T-helper 9 cell (primary cell): ENCODE results near the gene TRPM3.
"Not testable (repeated sequence)": the region's sequence is repeated elsewhere in the genome, so short reads cannot be mapped to it uniquely, and the experiment has no call there.

Source experiments
- DNase-seq: peaks from one replicate; pipeline ENCODE4 v3.0.0-alpha.2; 2020

TRPM3 gene

DNA sequence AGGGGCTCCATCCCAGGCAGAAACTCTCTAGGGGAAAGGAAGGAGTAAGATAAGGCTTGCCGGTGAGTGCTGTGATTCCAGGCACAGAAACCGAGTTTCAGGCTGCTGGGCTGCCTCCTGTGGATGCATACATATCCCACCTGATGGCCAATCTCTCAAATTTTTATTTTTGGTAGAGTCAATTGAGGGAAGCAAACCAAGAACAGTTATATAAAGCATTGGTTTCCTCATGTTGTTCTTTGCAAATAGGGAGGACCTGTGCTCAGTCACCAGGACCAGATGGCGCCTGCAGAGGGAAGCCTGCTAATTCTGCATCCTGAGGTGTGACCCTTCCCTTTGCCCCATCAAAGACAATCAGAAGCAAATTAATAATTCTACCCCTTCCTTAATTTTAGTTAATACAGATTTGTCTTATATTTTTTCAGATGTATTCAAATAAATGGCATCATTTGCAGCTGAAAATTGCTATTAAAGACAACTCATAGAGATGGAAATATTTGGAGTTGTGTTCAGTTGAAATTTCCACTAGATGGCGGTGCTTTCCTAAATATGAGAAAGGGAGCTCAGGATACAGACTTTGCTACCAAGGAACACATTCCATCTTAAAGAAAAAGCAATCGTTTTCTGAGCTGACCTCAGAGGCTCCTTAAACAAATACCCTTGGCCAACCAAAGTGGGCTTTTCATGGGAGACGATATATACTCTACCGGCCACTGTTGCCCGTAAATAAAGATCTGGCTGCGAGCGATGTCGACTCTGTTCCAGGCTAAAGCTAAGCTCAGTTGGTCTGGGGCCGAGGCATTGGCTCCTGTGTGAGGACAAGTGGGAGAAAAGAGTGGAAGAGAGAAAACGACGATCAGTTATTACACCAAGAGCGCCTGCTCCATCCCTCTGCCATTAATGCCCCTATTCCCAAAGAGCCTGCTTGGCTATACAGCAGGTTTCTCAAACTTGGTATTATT lies 481.3 kb downstream of the TRPM3 start:
- DNase-seq = no peak

DNA sequence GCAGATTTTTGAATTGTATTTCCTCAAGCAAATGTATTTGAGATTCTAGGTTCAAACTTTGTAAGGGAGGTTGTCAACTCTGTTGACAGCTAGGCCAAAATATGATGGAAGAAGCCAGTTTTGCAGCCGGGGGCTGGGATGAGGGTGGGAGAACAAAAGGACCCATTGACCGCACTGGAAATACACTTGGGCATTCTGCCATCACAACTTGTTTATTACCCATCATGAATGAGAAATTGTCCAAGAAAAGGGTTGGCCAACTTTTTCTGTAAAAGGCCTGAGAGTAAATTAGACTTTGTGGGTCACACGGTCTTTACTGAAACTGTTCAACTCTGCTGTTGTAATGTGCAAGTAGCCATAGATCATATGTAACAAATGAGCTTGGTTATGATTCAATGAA lies 485.6 kb downstream of the TRPM3 start:
- no peak for DNase-seq

DNA sequence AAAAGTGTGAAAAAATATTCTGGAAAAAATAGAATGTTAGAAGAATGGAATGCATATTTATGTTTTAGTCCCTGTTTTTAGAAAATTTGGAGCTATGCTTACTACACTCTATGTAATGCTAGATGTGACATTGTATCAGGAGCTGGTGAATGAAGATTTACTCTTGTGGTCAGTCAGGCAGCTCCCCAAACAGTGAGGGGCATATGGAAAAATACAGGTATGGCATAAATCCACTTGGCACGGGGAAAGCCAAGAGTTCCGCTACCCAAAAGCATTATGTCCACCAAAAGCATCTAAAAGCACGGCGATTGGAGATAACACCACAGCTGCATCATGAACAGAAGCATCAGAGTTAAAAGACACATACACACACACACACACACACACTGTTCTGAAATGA lies 486.7 kb downstream of the TRPM3 start:
- DNase-seq = no peak

DNA sequence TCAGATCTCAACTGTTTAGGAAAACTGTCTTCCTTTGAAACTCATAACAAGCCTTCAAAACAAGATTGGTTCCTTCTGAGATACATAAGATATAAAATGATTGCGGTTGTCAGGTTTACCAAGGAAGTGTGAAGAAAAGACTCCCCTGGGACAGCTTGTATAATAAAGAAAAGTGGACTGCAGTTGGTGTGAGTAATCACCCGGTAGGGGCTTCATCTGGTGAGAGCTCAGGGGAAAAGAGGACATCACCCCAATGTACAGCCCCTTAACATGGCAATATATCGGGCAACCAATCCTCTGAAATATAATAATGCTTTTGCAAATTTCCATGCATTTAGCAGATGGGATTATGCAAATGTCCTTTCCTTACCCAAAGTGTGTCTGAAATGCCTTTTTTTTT lies 490.4 kb downstream of the TRPM3 start:
- no peak for DNase-seq

DNA sequence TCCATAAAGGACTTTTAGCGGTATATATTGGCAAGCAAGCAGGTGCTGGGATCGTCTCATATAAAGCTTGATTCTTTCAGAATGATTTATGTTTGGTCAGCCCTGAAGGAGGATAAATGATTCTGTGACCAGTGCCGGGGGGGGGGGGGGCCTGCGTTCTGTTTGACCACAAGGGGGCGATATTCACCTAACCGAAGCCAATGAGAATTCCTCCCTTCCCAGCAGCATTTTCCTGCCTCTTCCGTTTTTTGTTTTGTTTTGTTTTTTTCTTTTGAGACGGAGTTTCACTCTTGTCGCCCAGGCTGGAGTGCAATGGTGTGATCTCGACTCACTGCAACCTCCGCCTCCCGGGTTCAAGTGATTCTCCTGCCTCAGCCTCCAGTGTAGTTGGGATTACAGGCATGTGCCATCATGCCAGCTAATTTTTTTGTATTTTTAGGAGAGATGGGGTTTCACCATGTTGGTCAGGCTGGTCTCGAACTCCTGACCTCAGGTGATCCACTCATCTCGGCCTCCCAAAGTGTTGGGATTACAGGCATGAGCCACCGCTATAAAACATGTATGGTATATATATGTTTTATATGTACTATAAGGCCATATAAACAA lies 492.2 kb downstream of the TRPM3 start:
- not testable (repeated sequence) for DNase-seq

DNA sequence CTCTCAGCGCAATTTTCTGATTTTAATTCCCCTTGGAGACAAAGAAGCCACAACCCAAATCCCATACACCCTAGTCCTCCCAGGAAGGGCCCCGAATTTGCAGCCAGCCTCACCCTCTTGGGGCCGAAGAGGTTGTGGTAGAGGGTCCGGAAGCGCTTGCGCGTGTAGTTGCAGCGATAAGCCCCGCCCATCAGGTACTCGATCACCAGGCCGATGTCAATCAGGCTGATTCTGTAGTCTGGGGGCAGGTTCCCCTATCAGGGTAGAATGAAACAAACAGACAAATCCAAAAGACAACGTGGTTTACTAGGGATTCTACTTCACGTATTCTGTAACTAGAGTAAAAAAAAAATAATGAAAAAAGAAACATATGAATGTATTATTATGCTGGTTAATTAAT lies 496.3 kb downstream of the TRPM3 start:
- DNase-seq = no peak

DNA sequence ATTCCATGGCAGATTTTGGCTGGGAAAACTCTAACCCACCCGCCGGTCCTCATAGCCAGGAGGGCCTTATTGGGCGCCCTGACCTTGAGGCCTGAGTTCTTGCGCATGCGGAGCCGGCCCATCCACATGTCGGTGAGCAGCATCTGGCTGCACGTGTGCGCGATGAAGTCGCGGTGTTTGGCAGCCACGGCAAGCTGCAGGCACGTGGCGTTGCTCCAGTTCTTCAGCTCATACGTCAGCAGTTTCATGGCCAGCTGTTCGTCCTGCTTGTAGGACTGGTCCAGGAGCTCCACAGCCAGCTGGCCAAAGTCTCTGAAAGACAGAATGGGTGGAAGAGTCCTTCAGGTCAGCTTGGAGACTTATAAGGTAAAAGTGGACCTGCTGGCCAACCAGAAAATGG lies 502.6 kb downstream of the TRPM3 start:
- DNase-seq = no peak

DNA sequence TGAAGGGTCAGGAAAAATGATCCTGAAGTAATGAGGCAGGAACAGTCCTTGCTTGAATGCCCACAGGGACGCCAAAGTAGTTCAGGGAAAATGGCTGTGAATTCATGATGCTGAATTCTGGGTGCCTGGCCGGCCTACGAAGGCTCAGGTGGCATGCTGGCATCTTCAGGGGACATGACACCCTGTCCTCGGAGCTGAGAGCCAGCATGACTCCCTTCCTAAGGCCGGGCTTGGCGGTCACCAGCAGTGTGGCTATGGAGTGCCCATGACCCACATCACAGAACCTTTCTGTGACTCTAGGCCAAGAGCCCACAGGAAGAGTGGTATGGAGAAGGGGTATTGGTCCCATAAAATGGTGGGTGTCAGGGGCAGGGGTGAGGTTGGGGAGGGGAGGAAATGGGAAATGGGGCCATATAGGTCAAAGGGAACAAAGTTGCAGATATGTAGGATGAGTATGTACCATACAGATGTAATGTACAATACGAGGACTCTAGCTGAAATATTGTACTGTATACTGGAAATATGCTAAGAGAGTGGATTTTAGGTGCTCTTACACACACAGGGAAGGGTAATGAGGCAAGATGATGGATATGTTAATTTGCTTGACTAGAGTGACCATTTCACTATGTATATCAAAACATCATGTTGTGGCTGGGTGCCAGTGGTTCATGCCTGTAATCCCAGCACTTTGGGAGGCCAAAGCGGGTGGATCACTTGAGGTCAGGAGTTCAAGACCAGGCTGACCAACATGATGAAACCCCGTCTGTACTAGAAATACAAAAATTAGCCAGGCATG lies 504.2 kb downstream of the TRPM3 start:
- DNase-seq = no peak

DNA sequence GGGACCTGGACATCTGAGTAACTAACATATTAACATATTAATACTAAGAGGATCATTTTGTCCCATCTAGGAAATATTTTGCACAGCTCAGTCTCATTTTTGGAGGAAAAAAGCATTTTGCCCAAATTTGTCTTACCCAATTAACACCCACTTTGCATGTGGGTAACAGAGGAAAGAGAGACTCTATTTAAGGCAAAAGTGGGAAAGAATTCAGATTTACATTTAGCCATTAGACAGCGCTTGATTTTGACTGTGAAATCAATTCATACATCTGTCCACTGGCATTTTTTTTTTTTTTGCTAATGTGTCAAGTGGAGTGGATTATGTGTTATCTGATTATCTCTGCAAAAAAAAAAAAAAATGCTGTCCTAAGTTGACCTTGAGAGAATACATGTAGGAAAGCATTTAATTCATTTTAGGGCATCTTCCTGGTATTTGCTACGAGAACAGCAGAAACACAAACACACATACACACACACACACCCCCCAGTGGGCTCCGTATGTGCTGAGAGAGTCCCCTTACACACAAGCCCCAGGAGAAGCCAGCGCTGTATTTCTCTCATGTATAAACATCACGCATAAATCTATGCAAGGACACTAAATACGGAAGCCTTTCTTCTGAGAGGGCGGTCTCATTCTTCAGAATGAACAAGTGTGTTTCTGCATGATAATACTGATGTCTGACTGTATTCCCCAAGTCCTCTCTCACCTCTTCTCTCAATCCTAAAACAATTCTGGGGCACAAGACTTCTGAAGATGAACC lies 505.0 kb downstream of the TRPM3 start:
- no peak for DNase-seq

DNA sequence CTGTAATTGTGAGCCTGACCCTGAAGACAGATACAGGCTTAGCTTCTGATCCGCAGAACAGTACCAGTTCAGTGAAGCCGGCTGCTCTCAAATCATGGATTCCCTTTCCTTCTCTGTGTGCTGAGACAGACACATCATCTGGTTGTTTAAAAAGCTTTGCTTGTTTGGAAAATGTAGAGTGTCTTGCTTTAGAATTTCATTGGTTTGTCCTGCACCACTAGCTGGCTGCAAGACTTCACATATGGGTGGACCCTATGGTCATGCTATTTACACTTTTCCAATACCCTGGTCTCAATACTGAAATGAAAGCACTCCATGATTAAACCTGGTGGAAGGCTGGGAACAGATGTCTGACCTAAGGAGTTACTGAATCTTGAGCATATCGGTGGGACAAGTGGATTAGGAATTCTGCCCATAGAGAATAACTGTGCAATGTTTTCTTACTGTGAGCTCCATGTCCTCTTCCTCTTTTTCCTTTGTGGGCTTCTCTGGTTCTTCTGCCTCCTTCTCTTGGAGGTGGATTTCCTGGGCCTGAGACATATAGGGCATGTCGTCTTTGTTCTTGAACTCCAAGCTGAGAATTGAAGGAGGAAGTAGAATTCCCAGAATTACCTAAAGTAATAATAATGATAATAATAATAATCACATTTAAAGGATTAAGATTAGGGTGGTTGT lies 505.8 kb downstream of the TRPM3 start:
- DNase-seq = no peak

DNA sequence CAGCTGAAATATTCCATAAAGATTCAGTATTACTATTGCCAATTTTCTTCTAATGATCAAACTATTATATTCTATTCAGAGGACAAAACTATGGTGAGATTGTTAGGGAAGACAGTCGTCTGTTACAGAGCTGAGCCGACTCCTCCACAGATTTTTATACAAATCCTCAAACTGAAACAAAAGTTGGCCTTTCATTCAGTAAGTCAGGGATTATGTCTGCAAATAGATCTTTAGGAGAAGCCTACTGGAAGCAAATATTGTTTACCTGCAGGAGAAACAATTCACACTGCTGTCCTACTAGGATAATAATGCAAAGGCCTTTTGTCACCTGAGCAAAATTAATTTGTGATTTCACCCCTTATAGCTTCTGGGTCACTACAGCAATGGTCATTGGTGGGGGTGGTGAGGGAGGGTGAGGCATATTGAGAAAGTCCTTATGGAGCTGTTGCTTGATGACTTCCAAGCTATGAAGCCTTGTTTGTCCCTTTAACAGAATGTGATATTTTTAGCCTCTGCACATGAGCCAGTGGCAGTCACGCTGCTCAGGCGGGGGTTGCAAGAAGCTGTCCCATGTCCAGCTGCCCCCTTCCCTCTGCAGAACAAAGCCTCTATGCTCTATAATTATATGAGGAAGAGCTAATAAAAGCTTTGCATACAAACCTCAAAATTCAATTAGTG lies 506.5 kb downstream of the TRPM3 start:
- DNase-seq = no peak

DNA sequence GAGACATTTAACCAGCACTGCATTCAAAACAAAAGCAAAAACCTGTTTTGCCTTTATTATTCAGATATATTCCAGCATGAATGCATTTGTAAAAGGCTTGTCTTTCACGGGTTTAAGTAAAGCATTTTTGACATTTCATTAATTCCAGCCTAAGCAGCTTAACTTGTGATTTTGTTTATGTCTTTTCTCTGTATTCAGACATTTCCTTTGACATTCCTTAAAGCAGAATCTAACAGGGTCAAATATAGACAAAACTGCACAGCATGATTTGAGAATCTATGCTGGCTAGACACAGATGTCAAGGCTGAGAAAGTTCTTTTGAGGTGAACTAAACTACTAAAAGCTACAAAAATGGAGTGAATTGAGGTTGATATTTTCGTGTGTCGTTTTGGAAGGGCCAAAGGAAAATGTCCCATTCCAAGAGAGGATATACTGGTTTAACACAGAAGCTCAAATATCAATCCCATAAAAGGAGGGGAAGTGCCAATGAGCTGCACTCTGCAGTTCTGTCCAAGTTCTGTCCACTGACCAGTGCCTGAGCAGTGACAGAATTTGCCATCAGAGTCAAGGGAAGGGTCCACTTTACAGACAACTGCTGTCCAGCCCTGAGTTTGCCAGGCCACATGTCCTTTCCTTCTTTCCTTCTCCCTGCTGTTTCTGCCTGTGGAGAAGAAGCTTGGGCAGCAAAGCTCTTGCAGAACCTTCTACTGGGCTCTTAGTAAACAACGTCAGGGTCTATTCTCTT lies 508.2 kb downstream of the TRPM3 start:
- no peak for DNase-seq

DNA sequence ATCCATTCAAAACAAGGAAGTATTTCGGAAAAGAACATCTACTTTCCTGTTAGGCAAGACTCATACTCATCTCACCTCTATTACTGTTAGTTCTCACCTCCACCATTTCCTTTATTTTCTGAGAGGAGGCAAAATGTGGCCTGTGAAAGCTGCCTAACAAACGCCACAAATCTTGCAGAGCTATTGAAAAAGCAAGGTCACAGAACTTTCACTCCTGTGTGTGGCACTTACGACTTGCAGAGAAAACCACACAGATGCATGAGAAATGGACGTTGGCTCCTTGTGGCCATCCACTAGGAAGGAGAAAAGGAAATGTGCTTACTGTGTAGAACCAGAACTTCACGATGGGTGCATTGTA lies 511.2 kb downstream of the TRPM3 start:
- DNase-seq = no peak

DNA sequence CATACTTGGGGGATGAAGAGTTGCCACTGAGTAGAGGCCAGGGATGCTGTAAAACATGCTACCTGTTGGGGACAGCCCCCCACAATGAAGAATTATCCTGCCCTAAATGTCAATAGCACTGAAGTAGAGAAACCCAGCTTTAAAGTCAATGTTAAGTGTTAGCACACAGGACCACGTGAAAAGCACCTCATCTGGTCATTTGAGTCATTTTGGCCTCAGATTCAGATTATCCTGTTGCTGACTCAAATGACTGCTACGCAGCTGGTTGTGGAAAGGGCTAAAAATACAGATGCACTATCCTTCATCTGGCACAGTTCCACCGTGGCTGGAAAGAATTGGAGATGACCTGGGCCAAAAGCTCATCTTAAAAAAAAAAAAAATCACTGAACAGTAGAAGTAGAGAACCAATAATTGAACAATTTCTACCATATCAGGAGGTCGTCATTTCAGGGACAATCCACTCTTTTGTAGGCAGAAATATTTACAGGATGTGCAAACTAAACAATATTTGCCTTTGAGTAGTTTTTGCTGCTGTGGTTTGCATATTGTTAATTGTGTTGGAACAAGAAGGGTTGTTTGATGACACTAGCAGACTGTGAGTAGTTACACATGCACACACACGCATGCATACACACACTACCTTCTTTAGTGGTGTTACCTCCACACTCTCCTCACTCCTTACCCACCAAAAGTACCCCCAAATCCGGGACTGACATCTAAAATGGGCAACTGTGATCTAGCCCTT lies 511.7 kb downstream of the TRPM3 start:
- DNase-seq = no peak

DNA sequence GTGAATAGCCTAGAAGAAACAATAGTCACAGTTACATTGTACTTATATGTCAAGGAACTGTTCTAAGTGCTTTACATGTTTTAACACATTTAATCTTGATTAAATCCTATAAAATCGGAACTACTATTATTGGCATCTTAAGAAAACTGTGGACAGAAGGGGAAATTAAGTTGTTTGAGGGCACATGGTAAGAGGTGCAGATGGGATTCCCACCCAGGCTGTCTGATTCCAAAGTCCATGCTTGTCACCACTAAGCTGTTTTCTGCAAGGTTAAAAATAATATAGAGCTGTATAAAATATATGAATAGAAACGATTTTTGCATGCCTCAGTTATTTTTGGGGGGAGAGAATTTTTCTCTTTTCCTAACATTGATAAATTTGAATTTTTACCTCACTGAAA lies 512.4 kb downstream of the TRPM3 start:
- no peak for DNase-seq

DNA sequence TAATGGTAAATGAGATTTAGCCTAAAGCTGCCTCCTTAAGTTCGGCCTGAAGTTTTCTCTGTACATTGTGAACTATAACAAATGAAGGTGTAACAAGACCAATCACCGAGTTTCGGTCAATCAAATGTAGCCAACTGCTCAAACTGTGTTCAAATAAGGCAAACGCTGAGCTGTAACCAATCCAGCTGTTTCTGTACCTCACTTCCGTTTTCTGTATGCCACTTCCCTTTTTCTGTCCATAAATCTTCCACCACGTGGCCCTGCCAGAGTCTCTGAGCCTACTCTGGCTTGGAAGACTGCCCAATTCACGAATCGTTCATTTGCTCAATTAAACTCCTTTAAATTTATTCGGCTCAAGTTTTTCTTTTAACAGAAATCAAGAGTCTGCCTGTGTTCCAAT lies 513.5 kb downstream of the TRPM3 start:
- no peak for DNase-seq

DNA sequence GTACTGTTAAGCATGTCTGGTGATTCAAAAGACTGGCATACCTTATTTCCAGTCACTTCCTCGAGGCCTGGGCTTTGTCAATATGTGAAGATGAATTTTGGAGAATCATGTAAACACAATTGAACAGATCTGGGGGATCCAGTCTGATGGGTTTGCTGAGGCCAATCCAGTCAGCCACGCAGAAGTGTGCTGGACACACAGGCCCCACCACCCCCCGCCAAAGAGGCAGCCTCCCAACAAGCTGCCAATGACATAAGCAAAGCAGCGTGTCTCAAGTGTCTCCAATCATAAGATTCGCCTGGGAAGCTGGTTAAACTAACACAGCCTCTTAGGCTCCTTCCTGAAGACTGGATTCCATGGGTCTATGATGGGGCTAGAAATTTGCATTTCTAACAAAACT lies 514.1 kb downstream of the TRPM3 start:
- DNase-seq = no peak

DNA sequence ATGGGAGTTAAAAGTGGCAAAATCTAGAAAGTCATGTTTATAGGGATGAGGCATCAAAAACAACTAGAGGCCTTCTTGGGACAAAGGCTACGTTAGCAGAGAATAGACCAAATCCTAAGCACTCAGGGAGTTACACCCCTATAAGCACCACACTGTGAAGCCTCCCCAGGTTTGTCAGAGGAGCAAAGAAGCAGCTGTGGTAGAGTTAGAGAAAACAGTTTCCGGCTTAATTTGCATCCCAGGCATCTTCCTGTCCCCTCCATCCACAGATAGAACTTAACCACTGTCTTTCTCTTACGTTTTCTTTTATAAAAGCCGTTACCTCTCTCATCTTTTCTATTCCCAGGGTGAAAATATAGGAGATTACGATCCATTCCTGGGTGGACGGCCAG lies 518.4 kb downstream of the TRPM3 start:
- no peak for DNase-seq

DNA sequence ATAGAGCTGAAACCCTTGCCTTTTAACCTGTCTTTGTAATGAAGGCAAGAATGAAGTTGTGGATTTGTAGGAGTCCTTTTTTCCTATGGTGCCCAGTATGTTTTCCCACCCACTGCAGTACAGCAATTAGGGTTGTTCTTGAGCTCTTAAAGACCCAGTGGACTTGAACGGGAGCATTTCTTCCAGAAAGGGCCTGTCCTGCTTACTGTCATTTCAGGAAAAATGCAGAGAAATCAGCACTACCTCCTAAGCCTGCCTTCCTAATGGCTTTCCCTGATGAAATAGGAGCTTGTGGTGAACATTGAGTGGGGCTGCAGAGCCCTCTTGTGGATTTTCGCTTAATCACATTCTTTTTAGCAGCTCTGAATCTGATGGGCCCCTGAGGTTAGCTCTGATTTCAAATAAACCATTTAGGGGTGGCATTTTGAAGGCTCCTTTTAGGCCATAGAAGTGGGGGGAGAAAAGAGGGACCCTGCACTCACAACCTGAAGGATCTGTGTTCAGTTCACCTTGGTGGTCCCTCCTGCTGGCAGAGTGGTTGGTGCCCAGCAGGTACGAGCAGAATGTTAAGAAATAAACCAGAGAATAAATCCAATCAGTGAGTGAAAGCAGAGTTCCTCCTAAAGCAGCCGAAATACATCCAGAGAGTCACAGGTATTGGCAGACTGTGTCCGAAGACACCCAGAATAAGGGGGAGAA lies 519.0 kb downstream of the TRPM3 start:
- DNase-seq = peak; percentile 4
